NCI-H446 treated with DMSO at 0.1 percent for 48 hours (cell line): ENCODE data around the gene MRE11.

Experiments
- DNase-seq: peaks from one replicate; lab custom pipeline; 2025; lab: John Stamatoyannopoulos, UW

MRE11 gene

DNA sequence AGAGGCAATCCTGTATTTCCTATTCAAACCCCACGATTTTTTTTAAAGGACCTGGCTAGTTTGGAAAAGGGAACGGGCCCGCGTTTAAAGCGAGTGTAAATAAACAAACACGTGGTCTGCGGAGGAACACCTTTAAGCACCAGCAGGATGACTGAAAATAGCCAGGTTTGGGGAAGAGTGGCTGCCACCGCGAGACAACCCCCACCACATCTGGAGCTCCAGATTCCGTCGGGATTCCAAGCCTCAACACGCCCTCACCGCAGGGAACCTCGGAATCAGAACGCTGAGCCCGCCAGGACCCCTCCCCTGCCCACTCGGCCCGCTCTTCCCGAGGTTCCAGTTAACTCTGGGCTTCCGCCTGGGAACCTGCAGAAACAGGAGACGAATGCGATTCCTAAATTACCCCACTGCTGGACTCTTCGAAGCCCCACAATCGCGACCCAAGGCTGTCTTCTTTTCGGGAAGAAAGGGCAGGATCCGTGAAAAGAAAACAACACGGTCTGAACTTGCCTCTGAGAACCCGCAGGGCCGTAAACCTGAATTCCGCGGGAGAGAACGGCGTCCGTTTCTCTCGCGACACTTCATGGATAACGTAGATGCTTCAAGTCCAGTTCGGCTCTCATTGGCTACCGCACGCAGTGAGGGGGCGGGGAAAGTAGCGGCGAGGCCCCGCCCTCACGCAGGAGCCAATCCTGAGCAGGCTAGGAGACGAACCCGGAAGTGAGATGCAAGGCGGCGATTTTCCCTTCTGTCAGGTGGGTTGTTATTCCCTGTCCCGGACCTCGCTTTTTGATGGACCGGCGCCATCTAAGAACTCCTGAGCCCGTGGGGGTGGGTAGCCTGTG lies at the start of gene MRE11, which contains the start of gene ANKRD49:
Gene MRE11 (minus strand): TSS at position 564 of the 845 bp plus-strand sequence. CDS start 1,043 bp downstream, outside the sequence.
Gene ANKRD49 (plus strand): TSS at position 704 of the 845 bp plus-strand sequence. CDS start 2,710 bp downstream, outside the sequence.
- peak; percentile 97 for DNase-seq

GRCh38 chr11:94539420-94539819 lies 45.8 kb upstream of the MRE11 start:
- no peak for DNase-seq

- DNase-seq, result no peak
Measured at GRCh38 chr11:94537031-94537600, 43.5 kb upstream of the MRE11 start.

DNA sequence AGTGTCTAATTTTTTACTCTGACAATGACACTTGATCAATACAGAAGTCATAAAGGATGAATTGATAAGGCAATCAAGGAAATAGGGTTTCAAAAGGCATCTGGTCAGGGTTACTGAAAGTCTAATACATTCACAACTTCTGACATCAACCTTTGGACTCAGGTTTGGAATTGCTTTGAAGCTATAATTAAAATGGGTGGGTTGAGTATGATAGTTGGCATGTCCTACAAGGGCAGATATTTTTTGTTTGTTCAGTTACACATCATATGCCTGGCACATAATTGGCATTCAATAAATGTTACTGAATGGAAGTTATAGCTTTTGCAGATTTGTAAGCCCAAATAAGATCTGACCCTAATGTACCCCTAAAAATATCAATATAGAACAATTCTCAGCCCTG lies 42.7 kb upstream of the MRE11 start:
- no peak for DNase-seq

GRCh38 chr11:94533696-94534630 lies 40.3 kb upstream of the MRE11 start:
- DNase-seq, result no peak

GRCh38 chr11:94533206-94533605 lies 39.6 kb upstream of the MRE11 start:
- DNase-seq, result no peak

DNA sequence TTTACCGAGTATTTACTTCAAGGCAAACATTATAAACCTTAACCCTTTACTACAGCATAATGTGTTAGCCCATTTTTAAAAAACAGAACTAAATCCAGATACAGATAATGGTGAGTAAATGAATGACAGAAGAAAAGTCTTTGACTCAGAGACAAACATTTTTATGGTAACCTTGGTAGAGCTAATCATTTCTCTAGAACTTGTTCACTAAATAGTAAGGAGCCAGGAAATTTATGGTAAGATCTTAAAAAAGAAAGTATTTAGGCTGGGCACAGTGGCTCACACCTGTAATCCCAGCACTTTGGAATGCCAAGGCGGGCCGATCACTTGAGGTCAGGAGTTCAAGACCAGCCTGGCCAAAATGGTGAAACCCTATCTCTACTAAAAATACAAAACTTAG lies 38.6 kb upstream of the MRE11 start:
- no peak for DNase-seq

- no peak for DNase-seq
Measured at GRCh38 chr11:94528551-94528950, 34.9 kb upstream of the MRE11 start.

- DNase-seq, result peak; percentile 20
Measured at GRCh38 chr11:94526645-94527438, 33.2 kb upstream of the MRE11 start.

GRCh38 chr11:94525546-94526324 lies 32.1 kb upstream of the MRE11 start:
- DNase-seq, result peak; percentile 16

DNA sequence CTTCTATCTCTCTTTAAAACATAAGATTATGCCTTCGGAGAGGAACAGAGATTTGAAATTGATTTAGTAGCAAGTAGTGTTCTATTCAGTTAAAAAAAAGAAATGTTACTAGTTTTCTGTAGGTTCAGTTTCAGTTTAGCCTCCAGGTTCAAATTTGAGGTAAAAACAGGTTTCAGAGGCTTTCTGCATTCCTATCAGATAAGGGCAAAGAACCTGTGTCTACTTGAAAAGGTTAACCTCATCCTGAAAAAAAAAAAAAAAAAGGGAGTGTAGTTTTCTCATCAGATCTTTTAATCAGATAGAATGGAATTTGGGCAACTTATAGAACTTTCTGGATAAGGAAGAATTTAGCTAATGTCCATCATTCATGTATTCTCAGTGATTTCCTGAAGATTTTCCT lies 30.7 kb upstream of the MRE11 start:
- no peak for DNase-seq

- no peak for DNase-seq
Measured at GRCh38 chr11:94521684-94522083, 28.0 kb upstream of the MRE11 start.

- peak; percentile 19 for DNase-seq
Measured at GRCh38 chr11:94519478-94520084, 25.9 kb upstream of the MRE11 start.

DNA sequence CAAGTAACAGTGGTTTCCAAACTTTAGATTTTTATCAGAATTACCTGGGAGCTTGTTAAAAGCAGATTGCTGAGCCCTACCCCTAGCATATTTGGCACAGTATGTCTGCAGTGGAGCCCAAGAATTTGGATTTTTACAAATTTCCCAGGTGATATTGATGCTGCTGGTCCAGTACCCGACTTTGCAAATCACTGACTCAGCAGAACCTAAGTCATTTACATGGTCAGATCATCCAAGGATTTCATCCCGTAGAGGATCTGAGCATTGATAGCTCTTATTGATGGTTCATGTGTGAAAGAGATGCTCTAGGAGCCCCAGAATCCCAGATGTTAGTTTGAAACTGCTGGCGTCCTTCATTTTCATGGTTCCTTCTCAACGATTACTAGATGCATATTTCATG lies 24.7 kb upstream of the MRE11 start:
- no peak for DNase-seq

DNA sequence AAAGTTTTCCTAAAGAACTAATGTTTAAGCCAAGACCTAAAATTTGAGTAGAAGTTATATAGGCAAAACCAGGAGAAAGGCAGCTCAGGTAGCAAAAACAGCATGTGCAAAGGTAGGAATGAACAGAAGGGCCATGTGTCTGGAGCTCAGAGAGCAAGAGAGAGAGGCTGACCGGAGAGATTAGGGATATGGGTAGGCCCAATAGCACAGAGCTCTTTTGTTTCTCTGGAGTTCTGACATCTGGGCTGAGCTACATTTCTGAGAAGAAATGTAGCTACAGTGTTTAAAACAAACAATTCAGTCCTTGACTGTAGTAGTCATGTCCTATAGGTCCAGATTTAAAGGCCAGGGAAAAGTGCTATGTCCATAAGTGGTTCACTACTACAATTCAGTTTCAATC lies 23.1 kb upstream of the MRE11 start:
- DNase-seq, result no peak

DNA sequence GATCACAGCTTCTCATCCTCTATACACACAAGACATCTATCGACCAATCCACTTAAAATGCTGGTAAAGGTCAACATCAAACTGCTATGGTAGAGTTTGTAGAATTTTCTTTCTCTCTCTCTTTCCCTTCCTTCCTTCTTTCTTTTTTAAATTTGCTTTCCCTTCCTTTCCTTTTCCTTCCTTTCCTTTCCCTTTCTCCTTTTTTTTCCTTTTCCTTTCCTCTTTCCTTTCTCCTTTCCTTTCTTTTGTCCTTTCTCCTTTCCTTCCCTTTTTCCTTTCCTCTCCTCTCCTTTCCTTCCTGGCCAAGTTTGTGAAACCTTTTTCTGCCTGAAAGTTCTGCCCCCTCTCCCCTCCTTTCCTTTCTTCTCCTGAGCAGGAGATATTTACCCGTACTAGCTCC lies 21.8 kb upstream of the MRE11 start:
- no peak for DNase-seq

- DNase-seq, result no peak
Measured at GRCh38 chr11:94513091-94513490, 19.4 kb upstream of the MRE11 start.

DNA sequence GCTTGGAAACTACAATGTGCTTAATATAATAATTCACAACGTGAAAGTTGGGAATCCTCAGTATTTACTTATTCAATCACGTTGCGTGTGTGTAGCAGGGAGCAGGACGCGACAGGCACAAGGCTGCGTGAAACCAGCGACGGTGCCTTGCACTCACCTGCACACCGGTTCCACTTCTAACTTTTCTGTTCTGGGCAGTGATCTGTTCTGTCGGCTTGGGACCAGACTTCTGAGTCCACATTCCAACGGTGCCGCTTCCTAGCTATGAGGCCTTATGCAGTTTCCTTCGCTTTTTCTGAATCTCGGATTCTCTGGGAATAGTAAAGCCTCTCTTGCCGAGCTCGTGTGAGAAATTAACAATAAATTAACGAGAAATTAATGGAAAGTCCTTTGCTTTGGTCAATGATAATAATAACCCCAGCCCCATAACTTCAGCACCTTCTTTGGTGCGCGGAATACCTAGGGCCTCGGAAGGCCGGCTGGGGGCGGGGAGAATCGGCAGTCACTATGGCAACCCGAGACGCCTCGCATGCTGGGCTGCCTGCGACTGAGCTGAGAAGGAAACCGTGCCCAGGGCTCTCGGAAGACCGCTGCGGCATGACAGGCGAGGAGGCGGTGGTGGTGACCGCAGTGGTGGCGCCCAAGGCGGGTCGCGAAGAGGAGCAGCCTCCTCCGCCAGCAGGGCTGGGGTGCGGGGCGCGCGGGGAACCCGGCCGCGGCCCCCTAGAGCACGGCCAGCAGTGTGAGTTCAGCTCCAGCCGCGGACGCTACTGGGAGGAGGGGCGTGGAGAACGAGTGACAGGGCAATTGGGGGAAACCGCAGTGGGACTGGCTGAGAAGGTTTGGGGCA lies 18.5 kb upstream of the MRE11 start, which contains the start of gene C11orf97:
Gene C11orf97 (plus strand): TSS at position 530 of the 850 bp plus-strand sequence. CDS start 68 bp downstream, at position 598.
- DNase-seq, result no peak

DNA sequence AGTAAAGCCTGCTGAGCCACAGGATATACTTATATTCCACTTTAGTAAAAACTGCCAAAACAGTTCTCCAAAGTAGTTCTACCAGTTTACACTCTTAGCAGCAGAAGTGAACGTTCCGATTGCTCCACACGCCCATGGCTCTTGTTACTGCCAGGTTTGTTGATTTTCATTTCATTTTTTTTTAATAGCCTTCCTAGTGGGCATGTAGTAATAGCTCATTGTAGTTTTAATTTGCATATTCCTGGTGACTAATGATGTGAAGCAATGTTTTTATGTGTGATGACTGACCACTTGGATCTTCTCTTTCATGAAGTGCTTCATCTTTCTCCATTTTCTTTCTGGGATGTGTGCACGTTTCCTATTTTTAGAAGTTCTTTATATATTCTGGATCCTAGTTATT lies 13.8 kb upstream of the MRE11 start:
- DNase-seq, result no peak
